CD4-positive, alpha-beta T cell treated with Interleukin-10 for 1 hour (primary cell): ENCODE data around the gene CCNA1.

Experiments
- DNase-seq: peaks from one replicate; pipeline ENCODE4 v3.0.0-alpha.2; 2020

CCNA1 gene

DNA sequence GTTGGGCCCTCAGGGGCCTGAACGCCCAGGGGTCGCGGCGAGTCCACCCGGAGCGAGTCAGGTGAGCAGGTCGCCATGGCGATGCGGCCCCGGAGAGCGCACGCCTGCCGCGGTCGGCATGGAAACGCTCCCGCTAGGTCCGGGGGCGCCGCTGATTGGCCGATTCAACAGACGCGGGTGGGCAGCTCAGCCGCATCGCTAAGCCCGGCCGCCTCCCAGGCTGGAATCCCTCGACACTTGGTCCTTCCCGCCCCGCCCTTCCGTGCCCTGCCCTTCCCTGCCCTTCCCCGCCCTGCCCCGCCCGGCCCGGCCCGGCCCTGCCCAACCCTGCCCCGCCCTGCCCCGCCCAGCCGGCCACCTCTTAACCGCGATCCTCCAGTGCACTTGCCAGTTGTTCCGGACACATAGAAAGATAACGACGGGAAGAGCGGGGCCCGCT, at the start of gene CCNA1:
CCNA1 (plus strand) TSS at position 390 of the 439 bp plus-strand sequence. CDS start 562 bp downstream, outside the sequence.
- DNase-seq: no peak

DNA sequence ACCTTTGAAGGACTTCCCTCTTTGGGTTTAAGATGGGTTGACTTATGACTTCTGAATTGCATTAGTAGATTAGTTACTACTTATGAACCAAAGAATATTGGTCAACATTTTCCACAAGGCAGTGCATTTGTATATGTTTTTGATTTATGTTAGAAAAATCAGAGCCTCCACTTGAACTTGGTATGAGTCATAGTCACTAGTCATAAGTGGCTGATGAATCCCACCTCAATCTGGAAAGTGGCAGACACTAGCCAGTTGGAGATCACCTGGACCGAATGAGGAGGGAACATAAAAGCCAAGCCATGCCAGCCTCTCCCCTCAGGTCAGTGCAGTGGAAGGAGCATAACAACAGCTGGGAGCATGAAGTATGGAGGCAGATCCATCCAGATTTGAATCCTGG, 46.8 kb upstream of the CCNA1 start:
- DNase-seq: no peak

DNA sequence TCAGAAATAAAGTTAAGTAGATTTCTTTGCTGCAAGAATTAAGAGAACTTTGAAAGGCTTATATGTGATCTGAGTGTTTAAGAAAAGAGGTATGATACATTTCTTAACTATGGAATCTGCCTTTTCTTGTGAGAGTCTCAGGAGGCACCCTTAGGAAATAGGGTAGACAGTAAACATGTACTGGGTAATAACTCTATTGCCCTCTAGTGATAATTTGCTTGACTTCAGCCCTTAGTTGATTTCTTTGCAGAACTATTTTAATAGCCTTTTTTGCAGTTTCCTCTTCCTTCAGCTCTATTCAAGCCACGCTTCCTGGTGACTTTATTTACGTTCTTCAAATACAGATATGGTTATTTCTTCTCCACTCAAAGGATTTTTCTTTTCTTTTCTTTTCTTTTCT, 37.0 kb upstream of the CCNA1 start:
- peak; percentile 4 for DNase-seq

GRCh38 chr13:36405151-36405550, 27.1 kb upstream of the CCNA1 start:
- DNase-seq: no peak

- DNase-seq: no peak
These were observed 19.6 kb upstream of the CCNA1 start for GRCh38 chr13:36412736-36413135.

- no peak for DNase-seq
These were observed 19.1 kb upstream of the CCNA1 start for GRCh38 chr13:36413161-36413560.

DNA sequence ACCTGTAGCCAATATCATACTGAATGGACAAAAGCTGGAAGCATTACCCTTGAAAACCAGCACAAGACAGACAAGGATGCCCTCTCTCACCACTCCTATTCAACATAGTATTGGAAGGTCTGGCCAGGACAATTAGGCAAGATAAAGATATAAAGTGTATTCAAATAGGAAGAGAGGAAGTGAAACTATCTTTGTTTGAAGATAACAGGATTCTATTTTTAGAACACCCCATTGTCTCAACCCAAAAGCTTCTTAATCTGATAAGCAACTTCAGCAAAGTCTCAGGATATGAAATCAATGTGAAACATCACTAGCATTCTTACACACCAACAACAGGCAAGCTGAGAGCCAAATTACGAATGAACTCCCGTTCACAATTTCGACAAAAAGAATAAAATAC, 17.8 kb upstream of the CCNA1 start:
- no peak for DNase-seq

- no peak for DNase-seq
These were observed 15.0 kb upstream of the CCNA1 start for GRCh38 chr13:36417331-36417730.

DNA sequence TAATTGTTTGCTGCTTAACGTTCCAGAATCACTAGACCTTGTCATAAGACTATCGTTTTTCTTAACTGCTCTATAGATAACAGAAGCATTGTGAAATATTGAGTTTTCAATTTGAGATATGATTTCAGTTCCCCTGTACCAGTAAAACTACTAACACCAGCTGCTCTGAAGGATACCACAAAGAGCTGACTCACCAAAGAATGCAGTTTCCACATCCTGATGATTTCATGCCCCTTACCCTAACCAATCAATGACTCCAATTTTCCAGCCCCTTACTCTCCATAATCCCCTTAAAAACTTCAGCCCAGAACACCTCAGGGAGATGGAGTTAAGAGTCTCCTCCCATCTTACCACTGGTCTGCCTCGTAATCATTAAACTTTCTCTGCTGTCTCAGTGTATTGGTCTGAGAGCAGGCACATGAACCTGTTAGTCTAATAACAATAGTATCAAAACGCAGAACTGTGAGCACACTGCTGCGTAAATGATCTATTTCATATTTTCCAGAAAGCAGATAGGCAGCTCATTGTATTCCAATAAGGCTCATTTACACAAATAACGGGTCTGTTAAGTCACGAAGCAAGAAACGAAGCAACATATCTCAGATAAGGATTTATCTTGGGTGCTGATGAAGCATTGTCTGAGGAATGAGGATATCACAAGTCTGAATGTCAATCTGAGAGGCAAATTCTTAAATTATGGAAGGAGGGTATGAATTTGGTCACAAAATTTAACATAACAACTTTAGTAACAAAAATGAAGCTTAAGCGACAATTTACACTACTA, 14.1 kb upstream of the CCNA1 start:
- no peak for DNase-seq

- peak; percentile 60 for DNase-seq
These were observed 11.8 kb upstream of the CCNA1 start for GRCh38 chr13:36420437-36420891.

- no peak for DNase-seq
These were observed 10.8 kb upstream of the CCNA1 start for GRCh38 chr13:36421447-36421846.

- no peak for DNase-seq
These were observed 4.2 kb upstream of the CCNA1 start for GRCh38 chr13:36428086-36428485.

- no peak for DNase-seq
These were observed 1.8 kb upstream of the CCNA1 start for GRCh38 chr13:36430247-36431203.

GRCh38 chr13:36431204-36432105, 840 bp upstream of the CCNA1 start:
- no peak for DNase-seq

DNA sequence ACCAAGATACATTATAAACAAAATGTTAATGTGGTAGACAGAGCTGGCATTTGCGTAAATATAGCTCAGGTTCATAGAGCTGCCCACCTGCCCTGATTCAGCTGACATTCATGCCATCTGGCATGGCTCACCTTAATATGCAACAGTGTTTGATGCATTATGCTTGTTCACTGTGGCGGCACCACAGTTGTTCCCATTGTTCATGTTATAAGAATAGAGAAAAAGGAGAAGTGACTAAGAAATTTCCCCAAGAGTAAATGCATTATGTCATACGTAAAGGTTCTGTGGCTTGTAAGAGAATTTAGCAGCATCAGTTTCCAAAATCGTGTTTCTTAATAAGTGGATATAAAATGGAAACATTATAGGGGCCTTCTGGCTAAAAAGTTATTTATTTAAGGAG, 4.5 kb downstream of the CCNA1 start:
- DNase-seq: no peak

DNA sequence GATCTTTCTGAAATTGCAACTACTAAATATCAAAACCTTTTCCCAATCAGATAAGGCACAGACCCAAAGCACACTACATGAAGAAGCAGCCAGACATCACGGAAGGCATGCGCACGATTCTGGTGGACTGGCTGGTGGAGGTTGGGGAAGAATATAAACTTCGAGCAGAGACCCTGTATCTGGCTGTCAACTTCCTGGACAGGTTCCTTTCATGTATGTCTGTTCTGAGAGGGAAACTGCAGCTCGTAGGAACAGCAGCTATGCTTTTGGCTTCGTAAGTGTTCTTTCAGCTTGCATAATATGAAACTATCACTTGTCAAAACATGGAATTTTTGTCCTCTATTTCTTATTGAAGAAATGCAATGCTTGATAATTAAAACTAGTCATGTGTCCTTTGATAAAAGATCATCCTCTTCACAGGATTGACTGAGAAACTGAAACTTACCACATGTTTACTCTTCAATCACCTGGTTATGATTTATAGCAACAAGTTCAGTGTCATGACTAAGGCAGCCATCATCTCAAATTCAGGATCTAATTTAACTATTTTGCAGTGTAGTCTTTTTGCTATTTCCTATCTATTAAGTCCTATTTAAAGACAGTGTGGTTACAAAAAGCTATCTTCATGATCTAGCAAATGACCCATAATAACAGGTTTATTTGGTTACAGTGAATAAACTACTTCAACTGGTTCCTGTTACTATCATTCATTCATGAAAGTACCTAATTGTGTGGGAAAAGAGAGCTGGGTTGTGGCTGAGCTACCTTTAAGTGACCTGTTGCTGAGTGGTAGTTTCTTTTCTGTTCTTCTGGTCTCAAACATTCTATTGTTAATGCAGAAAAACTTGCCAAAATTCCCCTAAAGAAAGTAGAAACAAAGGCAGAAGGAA, 6.5 kb downstream of the CCNA1 start:
- DNase-seq: no peak

GRCh38 chr13:36445278-36445677, 13.0 kb downstream of the CCNA1 start:
- DNase-seq: no peak

- no peak for DNase-seq
These were observed 13.6 kb downstream of the CCNA1 start for GRCh38 chr13:36445891-36446351.

DNA sequence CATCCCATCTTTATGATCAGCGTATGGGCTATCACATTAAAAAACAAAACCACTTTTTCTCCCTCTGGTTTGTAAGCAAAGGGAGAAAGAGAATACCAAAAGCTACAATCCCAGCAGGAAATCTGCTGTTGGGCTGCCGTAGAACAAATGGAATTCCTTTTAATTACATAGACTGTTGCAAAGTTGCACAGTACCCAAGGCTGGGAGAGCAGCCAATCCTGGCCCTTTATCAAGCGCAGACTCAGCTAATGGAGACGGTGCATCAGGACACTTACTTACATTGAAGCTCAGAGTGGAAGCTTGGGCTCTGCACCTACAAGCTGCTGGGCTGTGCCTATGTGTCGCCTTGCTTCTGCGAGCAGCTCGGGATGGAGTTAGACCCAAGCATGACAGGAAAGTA, 15.2 kb downstream of the CCNA1 start:
- DNase-seq: no peak

DNA sequence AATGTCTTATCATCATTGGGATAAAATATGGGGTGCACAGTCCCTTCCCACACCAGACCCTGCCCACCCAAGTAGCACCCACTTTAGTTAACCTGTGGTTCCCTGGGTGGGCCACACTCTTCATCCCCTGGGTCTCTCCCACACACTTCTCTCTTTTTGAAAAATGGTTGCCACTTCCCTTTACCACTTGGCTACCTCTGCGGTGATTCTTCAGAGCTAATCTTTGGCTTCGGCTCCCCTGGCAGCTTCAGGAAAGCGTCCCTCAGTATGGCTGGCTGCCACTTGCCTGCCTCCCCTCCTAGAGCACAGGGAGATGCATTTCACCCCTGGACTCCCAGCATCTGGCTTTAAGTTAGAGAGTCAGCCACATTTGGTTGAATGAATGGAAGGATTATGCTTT, 18.2 kb downstream of the CCNA1 start:
- DNase-seq: no peak

DNA sequence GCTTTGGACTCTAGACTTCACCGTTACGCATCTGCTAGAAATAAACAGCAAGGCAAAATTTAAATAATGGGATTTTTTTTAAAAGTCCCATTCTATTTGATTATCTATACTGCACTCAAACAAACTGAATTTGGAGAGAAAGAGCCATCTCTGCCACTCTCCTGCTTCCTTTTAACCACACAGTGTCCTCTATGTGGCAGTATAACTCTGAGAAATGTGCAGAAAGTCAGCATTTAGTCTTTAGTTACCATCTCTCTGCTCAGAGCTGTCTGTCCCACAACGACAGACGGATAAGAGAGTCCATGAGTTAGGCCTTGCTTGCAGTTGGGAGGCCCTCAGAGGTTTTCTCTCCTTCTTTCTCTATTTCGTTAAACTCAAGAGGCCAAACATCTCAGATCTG, 21.2 kb downstream of the CCNA1 start:
- no peak for DNase-seq

DNA sequence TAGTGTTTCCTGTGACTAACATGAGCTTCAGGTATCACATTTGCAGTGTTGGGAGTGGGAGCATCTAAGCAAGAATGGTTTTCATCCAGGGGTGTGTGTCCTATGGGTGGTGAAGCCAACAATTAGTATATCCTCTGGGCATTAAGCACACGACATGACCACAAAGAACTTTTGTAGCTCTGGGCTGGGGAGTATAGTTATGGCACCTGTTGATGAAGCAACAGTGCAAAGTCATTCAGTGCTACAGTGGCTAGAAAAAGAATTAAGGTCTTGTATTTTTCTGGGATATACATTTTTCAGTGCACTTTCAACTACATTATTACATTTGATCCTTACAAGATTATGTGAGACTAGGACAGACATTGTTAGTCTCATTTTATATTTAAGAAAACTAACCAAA, 21.8 kb downstream of the CCNA1 start:
- DNase-seq: no peak
